GM12873 (cell line): ENCODE results near the gene MBTPS2.

ENCODE experiments used
- TF ChIP-seq, protein P1 (sequence below): IDR thresholded peaks from 2 replicates; pipeline ENCODE4 v1.5.1; 2012; ENCODE audit warnings: low read depth, mild to moderate bottlenecking, moderate library complexity, low read length, control low read depth; ENCODE audit not compliant: insufficient read depth; ENCODE audit errors: missing control alignments

The MBTPS2 gene

GRCh38 chrX:21926116-21926515 lies 86.7 kb downstream of the MBTPS2 start:
- TF ChIP-seq, protein P1, sequence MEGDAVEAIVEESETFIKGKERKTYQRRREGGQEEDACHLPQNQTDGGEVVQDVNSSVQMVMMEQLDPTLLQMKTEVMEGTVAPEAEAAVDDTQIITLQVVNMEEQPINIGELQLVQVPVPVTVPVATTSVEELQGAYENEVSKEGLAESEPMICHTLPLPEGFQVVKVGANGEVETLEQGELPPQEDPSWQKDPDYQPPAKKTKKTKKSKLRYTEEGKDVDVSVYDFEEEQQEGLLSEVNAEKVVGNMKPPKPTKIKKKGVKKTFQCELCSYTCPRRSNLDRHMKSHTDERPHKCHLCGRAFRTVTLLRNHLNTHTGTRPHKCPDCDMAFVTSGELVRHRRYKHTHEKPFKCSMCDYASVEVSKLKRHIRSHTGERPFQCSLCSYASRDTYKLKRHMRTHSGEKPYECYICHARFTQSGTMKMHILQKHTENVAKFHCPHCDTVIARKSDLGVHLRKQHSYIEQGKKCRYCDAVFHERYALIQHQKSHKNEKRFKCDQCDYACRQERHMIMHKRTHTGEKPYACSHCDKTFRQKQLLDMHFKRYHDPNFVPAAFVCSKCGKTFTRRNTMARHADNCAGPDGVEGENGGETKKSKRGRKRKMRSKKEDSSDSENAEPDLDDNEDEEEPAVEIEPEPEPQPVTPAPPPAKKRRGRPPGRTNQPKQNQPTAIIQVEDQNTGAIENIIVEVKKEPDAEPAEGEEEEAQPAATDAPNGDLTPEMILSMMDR, result no peak

GRCh38 chrX:21926527-21927278 lies 87.3 kb downstream of the MBTPS2 start:
- TF ChIP-seq, protein P1, result no peak

GRCh38 chrX:21929209-21929608 lies 89.8 kb downstream of the MBTPS2 start:
- TF ChIP-seq, protein P1, result no peak

- TF ChIP-seq, protein P1, result no peak
These were observed 91.6 kb downstream of the MBTPS2 start for GRCh38 chrX:21930986-21931385.

- TF ChIP-seq, protein P1, result no peak
These were observed 93.0 kb downstream of the MBTPS2 start for GRCh38 chrX:21932292-21933002.

- TF ChIP-seq, protein P1, result no peak
These were observed 93.7 kb downstream of the MBTPS2 start for GRCh38 chrX:21933077-21933476.

DNA sequence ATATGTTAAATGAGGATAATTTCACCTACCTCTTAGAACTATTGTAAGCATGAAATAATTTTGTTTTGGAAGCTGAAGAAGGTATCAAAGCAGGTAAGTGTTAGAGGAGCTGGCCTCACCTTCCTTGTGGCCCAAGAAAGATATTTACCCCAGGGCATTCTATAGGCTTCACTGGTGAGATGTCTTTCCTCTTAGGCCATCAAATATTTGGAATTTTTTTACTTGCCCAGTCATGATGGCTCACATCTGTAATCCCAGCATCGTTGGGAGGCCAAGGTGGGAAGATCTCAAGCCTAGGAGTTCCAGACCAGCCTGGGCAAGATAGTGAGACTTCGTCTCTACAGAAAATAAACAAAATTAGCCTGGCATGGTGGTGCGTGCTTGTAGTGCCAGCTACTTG lies 95.0 kb downstream of the MBTPS2 start:
- TF ChIP-seq, protein P1, result no peak
